GM10248 (cell line): ENCODE data around the gene ENAH.

ENCODE experiments used
- CTCF ChIA-PET: fragments of 300-600 bp; sonication (Branson Sonifier 250); formaldehyde crosslinking; extraction: SDS; loops from one replicate; lab custom pipeline; 2021; ENCODE audit warnings: antibody characterized with exemption; lab: Yijun Ruan, JAX
- POLR2A ChIA-PET: fragments of 350-650 bp; sonication (Branson Sonifier 250); formaldehyde crosslinking; extraction: SDS; loops from one replicate; lab custom pipeline; 2020; ENCODE audit warnings: antibody characterized with exemption; lab: Yijun Ruan, JAX
- DNase-seq: peaks from one replicate; pipeline ENCODE4 v3.0.0; 2012; ENCODE audit errors: extremely low spot score
- TF ChIP-seq, protein P1 (sequence below): IDR thresholded peaks from 2 replicates; pipeline ENCODE4 v1.5.1; 2012; ENCODE audit warnings: mild to moderate bottlenecking, low read depth; ENCODE audit errors: extremely low read depth, missing control alignments, control extremely low read depth

ENAH gene

DNA sequence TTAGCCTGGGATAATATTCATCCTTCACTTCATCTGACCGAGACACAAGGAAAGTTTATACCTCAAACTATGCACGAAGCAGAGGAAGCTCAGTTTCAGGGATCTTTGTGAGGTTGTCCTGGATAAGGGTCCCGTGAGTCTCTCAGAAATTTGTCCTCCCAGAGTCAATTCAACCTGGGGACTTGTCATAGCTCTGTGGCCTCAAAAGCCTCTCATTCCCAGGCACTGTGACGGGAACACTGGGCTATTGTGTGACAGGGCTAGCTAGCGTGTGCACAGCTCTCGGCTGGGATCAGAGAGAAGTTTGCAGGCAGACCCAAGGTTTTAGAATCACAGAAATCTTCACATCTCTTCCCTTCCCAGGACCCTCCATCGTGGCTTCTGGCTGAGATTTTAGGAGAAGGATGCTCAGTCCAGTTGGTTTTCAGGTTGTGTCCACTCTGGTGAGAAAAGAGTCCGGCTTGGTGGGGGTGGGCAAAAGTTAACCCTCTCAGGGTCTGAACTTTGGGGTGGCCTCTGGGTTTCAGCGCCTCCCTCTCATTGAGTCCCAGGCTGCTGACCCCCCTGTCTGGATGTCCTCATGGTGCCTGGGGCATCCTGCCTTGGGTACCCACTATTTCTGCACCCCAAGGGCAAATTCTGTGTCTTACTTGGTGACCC, 204.6 kb downstream of the ENAH start:
- POLR2A ChIA-PET, result interaction anchor here (0.5 kb wide), 1 partner anchor 721 kb away, joined by 5 read pairs; no protein-coding TSS in a partner anchor
- TF ChIP-seq, protein P1, sequence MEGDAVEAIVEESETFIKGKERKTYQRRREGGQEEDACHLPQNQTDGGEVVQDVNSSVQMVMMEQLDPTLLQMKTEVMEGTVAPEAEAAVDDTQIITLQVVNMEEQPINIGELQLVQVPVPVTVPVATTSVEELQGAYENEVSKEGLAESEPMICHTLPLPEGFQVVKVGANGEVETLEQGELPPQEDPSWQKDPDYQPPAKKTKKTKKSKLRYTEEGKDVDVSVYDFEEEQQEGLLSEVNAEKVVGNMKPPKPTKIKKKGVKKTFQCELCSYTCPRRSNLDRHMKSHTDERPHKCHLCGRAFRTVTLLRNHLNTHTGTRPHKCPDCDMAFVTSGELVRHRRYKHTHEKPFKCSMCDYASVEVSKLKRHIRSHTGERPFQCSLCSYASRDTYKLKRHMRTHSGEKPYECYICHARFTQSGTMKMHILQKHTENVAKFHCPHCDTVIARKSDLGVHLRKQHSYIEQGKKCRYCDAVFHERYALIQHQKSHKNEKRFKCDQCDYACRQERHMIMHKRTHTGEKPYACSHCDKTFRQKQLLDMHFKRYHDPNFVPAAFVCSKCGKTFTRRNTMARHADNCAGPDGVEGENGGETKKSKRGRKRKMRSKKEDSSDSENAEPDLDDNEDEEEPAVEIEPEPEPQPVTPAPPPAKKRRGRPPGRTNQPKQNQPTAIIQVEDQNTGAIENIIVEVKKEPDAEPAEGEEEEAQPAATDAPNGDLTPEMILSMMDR, result no peak
- DNase-seq, result no peak
- CTCF ChIA-PET, result interaction anchor here (0.9 to 2.8 kb wide), 4 partner anchors 10 to 27 kb away, joined by 3 to 8 read pairs (median 3); no protein-coding TSS in a partner anchor

DNA sequence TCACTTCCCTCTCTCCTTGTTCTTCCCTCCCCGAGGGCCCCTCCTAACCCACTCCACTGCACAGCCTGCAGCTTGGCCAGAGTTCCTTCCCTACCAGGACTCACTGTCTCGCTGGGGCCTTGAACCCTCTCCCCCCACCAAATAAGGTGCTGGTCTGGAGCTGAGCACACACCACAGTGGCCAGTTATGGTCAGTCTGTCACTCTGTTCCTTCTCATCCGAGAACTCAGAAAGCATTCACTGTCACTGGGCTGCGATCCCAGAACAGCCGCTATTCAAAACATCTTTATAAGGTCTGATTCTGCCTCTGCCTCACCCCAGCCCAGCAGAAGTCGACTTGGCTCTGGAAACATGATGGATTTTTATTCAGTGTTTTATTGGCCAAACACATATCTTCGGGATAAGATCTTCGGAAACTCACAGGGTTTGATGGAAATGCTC, 205.3 kb downstream of the ENAH start:
- POLR2A ChIA-PET, result interaction anchor here (0.5 kb wide), 1 partner anchor 722 kb away, joined by 5 read pairs; no protein-coding TSS in a partner anchor
- DNase-seq, result no peak
- TF ChIP-seq, protein P1, result no peak
- CTCF ChIA-PET, result interaction anchor here (0.9 to 2.8 kb wide), 4 partner anchors 11 to 28 kb away, joined by 3 to 8 read pairs (median 3); no protein-coding TSS in a partner anchor

DNA sequence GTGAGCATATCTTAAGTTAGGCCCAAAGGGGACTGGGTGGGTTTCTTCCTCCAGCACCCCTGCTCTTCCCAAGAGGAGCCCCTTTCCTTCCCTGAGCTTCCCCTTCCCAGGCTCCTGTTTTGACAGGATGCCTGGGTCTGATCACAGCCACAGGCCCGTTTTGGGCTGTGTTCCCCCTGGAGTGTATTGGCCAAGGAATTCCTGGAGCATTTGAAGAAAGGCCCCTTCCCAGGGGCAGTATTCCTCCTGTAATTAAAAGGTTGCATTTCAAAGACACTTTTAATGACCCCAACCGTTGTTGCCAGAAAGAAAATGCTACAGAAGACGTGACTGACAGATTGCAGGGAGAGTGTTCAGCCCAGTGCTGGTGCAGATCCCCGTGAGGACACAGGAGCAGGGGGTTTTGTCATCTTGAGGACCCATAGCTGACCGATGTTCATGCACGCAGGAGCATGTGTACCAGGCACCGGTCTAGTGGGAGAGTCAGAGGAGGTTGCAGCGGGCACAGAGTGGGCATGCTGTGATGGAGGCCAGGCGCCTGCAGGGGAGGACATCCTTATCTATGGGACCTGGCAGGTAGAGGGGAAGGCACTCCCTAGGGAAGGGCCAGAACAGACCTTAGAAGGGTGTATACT, 205.8 kb downstream of the ENAH start:
- no peak for DNase-seq
- TF ChIP-seq, protein P1, result no peak
- CTCF ChIA-PET, result interaction anchor here (1.3 to 1.9 kb wide), 3 partner anchors 14 to 28 kb away, joined by 3 to 5 read pairs (median 3); partner anchors contain the start of gene LBR
- POLR2A ChIA-PET, result no interaction called here

DNA sequence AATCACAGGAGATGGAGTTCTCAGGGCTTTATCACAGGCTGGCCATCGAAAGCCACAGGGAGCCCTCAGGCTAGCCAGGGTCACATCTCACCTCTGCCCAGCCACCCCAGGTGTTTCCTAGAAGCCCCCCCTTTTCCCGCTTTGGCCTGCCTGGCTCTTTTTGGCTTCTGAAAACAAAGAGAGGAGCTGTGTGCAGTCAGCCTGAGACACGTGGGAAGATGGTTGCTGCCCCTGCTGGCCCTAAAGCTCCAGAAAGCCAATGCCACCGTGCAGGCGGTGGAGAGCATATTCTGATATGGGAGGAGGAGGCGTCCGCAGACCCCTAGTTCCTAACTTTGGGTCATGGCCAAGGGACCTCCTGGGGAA, 206.3 kb downstream of the ENAH start:
- CTCF ChIA-PET, result interaction anchor here (1.3 to 1.9 kb wide), 2 partner anchors 14 to 18 kb away, joined by 3 to 5 read pairs; partner anchors contain the start of gene LBR
- DNase-seq, result no peak
- TF ChIP-seq, protein P1, result no peak
- POLR2A ChIA-PET, result no interaction called here

DNA sequence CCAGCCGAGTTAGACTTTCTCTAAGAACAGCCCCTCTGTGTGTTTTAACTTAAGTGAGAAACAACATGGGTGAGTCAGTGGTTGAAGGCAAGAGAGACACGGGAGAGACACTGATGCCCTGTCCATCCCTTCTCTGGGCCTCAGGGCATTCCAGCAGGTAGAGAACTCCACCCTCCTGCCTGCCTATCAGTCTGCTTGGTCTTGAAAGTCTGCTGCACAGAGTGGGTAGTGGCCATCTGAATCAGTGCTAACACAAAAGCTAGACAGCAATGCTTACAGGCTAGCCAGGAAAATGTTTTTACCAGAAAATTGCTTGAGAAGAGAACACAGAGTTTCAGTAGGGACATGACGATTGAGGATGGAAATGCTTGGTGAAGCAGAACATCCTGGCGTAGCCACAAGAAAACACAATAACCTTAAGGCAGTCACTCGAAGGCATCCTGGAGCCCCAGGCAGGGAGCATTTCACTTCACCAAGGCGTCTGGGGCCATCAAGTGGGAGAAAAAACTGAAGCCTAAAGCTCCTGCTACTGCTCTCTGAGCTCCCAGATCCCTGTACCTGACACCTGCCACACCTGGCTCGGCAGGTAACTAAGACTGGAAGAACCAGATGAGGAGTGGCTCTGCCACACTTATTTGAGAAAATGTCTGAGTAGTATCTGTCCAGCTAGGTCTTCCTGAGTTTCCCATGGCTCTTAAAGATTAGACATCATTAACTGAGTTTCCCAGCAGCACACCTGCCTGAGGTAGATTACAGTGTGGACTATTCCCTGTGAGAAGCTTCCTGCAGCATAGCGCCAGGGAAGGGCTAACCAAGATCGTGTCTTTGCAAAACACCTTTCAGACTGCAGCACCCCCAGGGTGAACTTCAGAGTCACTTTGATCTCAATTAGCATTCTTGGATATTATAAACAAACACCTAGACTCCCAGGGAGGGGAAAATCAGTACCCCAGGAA, 207.0 kb downstream of the ENAH start:
- POLR2A ChIA-PET, result no interaction called here
- CTCF ChIA-PET, result interaction anchor here (1.2 to 2.4 kb wide), 6 partner anchors 12 to 619 kb away, joined by 3 to 9 read pairs (median 5); partner anchors contain the start of gene LBR
- DNase-seq, result no peak
- TF ChIP-seq, protein P1, result no peak
